ENCODE measurements around the gene AQP12A.
"Not testable (repeated sequence)": the region's sequence is repeated elsewhere in the genome, so short reads cannot be mapped to it uniquely, and the experiment has no call there.

AQP12A gene

GRCh38 chr2:240655931-240656886 is 35.5 kb upstream of the AQP12A start:
- no peak for TF ChIP-seq CTCF (IDR thresholded peaks at IDR 0.05; ENCODE audit: extremely low read depth, insufficient read depth, missing control alignments)
- in situ Hi-C loops (cut with MboI; ENCODE audit: low pct_unique_long_range_greater_than_20kb, low sequenced_read_pairs, unreplicated experiment): no loop called here
- DNase-seq (ENCODE audit: low spot score): peak; percentile 80

- in situ Hi-C loops (cut with MboI; ENCODE audit: low pct_unique_long_range_greater_than_20kb, low sequenced_read_pairs, unreplicated experiment); DNase-seq (ENCODE audit: low spot score): not testable (repeated sequence)
Observed at GRCh38 chr2:240659883-240660282, 31.8 kb upstream of the AQP12A start.

GRCh38 chr2:240662681-240663080 is 29.0 kb upstream of the AQP12A start:
- no peak for DNase-seq (ENCODE audit: low spot score)
- TF ChIP-seq CTCF (IDR thresholded peaks at IDR 0.05; ENCODE audit: extremely low read depth, insufficient read depth, missing control alignments): no peak
- in situ Hi-C loops (cut with MboI; ENCODE audit: low pct_unique_long_range_greater_than_20kb, low sequenced_read_pairs, unreplicated experiment): no loop called here

- no peak for DNase-seq (ENCODE audit: low spot score)
- no peak for TF ChIP-seq CTCF (IDR thresholded peaks at IDR 0.05; ENCODE audit: extremely low read depth, insufficient read depth, missing control alignments)
- in situ Hi-C loops (cut with MboI; ENCODE audit: low pct_unique_long_range_greater_than_20kb, low sequenced_read_pairs, unreplicated experiment): no loop called here
Observed at GRCh38 chr2:240663546-240664190, 28.0 kb upstream of the AQP12A start.

GRCh38 chr2:240664622-240665021 is 27.0 kb upstream of the AQP12A start:
- TF ChIP-seq CTCF (IDR thresholded peaks at IDR 0.05; ENCODE audit: extremely low read depth, insufficient read depth, missing control alignments): no peak
- in situ Hi-C loops (cut with MboI; ENCODE audit: low pct_unique_long_range_greater_than_20kb, low sequenced_read_pairs, unreplicated experiment): no loop called here
- DNase-seq (ENCODE audit: low spot score): no peak

GRCh38 chr2:240670402-240670801 is 21.3 kb upstream of the AQP12A start:
- no peak for DNase-seq (ENCODE audit: low spot score)
- in situ Hi-C loops (cut with MboI; ENCODE audit: low pct_unique_long_range_greater_than_20kb, low sequenced_read_pairs, unreplicated experiment): no loop called here
- no peak for TF ChIP-seq CTCF (IDR thresholded peaks at IDR 0.05; ENCODE audit: extremely low read depth, insufficient read depth, missing control alignments)

GRCh38 chr2:240670950-240671349 is 20.7 kb upstream of the AQP12A start:
- no peak for TF ChIP-seq CTCF (IDR thresholded peaks at IDR 0.05; ENCODE audit: extremely low read depth, insufficient read depth, missing control alignments)
- DNase-seq (ENCODE audit: low spot score): no peak
- in situ Hi-C loops (cut with MboI; ENCODE audit: low pct_unique_long_range_greater_than_20kb, low sequenced_read_pairs, unreplicated experiment): no loop called here
